ENCODE measurements around the gene DSTYK.

DSTYK gene

GRCh38 chr1:205121660-205122488, 89.6 kb downstream of the DSTYK start, which contains the start of gene RBBP5:
RBBP5 (minus strand) TSS chr1:205121978; CDS start chr1:205121873, 105 bp downstream.
- peak; percentile 90 for DNase-seq

GRCh38 chr1:205118752-205119151, 92.8 kb downstream of the DSTYK start:
- no peak for DNase-seq

GRCh38 chr1:205111354-205111753, 100.1 kb downstream of the DSTYK start:
- no peak for DNase-seq

DNA sequence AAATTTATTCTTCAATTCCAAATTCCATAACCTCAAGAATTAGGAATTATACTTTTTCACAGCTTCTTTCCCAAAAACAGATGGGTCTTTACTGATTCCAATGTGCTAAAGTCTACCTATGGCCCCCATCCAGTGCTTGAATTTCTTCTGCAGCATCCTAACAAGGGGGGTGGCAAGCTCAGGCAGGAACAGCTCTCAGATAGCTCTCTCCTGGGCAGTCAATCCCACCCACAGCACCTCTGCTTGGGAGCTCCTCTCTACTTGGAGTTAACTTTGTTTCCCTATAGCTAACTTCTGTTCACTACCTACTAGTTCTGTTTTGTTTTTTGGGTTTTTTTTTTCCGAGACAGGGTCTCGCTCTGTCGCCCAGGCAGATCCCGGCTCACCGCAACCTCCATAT, 101.8 kb downstream of the DSTYK start:
- no peak for DNase-seq

DNA sequence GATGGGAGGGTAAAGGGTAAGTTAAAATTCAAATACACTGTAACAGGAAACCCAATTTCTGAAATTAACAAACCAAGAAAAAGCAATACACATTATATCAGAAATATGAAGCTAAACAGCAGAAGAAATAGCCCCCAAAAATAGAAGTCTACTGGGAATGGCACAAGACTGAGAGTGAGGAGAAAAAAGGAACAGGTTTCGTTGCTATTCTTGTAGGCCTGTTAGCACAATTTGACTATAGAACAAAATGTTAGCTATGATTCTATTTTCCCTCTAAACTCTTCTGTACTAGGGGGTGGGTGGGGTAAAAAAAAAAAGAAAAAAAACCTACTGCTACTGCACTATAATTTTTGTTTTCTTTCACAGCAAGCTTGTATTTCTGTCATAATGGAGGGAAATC, 102.2 kb downstream of the DSTYK start:
- no peak for DNase-seq

DNA sequence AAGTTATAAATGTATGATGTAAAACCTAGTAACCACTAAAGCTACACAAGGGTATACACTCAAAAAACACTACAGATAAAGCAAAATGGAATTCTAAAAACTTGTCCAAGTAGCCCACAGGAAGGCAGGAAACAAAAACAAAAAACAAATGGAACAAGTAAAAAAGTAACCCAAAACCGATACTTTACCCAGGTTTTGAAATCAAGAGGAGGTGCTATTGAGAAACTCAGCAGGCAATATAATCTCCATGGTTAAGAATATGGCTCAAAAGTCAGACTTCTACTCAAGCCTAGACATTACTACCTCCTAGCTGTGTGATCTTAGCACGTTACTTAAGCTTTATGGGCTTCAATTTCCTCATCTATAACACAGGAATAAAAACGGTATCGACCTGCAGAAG, 103.0 kb downstream of the DSTYK start:
- DNase-seq: no peak

DNA sequence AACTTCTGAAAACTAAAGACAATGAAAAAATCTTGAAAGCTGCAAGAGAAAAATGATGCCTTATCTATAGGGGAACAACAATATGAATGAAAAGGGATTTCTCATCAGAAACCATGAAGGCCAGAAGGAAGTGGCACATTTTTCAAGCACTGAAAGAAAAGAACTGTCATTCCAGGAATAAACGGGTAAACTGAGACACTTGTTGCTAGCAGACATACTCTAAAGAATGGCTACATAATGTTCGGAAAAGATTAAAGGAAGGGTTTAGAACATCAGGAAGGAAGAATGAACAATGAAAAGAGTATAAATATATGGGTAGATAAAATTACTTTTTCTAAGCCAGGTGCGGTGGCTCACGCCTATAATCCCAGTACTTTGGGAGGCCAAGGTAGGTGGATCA, 104.2 kb downstream of the DSTYK start:
- no peak for DNase-seq

DNA sequence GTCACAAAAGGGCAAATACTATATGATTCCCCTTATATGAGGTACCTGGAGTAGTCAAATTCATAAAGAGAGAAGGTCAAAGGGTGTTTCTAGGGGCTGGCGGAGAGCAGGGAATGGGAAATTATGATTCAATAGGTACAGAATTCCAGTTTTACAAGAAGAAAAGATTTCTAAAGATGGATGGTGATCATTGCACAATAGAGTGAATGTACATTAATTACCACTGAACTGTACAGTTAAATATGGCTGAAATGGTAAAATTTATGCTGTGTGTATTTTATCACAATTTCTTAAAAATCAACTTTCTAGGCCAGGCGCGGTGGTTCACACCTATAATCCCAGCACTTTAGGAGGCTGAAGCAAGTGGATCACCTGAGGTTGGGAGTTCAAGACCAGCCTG, 109.1 kb downstream of the DSTYK start:
- no peak for DNase-seq

DNA sequence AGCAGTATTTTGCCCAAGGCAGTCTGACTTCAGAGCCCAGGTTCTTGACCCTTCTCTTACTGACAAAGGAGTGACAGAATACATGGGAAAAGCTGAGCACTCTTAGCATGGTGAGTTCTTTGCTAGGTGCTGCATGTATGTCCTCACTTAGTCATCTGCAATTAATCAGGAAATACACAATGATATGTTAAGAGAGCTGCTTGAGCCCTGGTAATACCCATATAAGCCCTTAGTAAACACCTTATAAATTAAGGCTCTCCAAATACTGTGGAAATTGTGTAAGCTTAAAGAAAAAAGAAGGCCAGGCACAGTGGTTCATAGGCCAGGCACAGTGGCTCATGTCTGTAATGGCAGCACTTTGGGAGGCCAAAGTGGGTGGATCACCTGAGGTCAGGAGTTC, 113.3 kb downstream of the DSTYK start:
- DNase-seq: no peak

GRCh38 chr1:205095422-205095821, 116.1 kb downstream of the DSTYK start:
- DNase-seq: no peak
